K562 (cell line): ENCODE data around the gene PACC1. TPM values are rescaled to one million over a fixed set of nuclear protein-coding genes. Genes with fewer than 3 reads are reported as not detected.
A peak's percentile ranks its signal among the peaks of the same experiment; 100 is the strongest.

Experiments used
- CBX8 ChIP-seq: fragments of 200-600 bp; sonication (generic); IDR thresholded peaks from 2 replicates; pipeline ENCODE4 v1.6.1; 2012; ENCODE audit warnings: borderline replicate concordance, mixed run types, low read depth, mild to moderate bottlenecking, moderate library complexity, mixed read lengths, low read length, control low read depth, inconsistent platforms; ENCODE audit not compliant: poor library complexity, severe bottlenecking; ENCODE audit errors: extremely low read depth
- DACH1 ChIP-seq: fragments of 450-650 bp; IDR thresholded peaks from 2 replicates; pipeline ENCODE4 v1.6.1; 2018; ENCODE audit not compliant: partially characterized antibody
- ERF ChIP-seq: fragments of 450-650 bp; formaldehyde crosslinking; IDR thresholded peaks from 2 replicates; pipeline ENCODE4 v1.4.0; 2020; ENCODE audit warnings: mild to moderate bottlenecking, mixed read lengths
- KHSRP ChIP-seq: fragments of 450-650 bp; IDR thresholded peaks from 2 replicates; pipeline ENCODE4 v1.6.1; 2017
- MYBL2 ChIP-seq, 2 experiments: fragments of 450-650 bp in 1 of 2; sonication (generic) in 1 of 2; formaldehyde crosslinking in 1 of 2; IDR thresholded peaks; 2 replicates each; pipeline versions ENCODE4 v1.6.1 to v1.8.1; 2017 to 2022; ENCODE audit warnings: borderline replicate concordance in 1 of 2, inconsistent platforms in 1 of 2, low read depth in 1 of 2, mild to moderate bottlenecking in 1 of 2, missing genetic modification reagents in 1 of 2, moderate library complexity in 1 of 2
- MYC ChIP-seq, 2 experiments: fragments of 250-450 bp in 1 of 2; sonication (Bioruptor Pico) in 1 of 2; IDR thresholded peaks; 2 replicates each; pipeline versions ENCODE4 v1.5.1 to v1.6.1; 2012 to 2021; ENCODE audit warnings: low read depth in 2 of 2, borderline replicate concordance in 1 of 2, improper control_type of control experiment in 1 of 2, low read length in 1 of 2, mild to moderate bottlenecking in 1 of 2, moderate library complexity in 1 of 2
- NCOA6 ChIP-seq: fragments of 450-650 bp; IDR thresholded peaks from 2 replicates; pipeline ENCODE4 v1.6.1; 2017; ENCODE audit warnings: mild to moderate bottlenecking
- PTTG1 ChIP-seq: fragments of 450-650 bp; IDR thresholded peaks from 2 replicates; pipeline ENCODE4 v1.6.1; 2016; ENCODE audit warnings: low read depth, mild to moderate bottlenecking, missing genetic modification characterization, missing compliant biosample characterization
- RAD21 ChIP-seq, 2 experiments: fragments of 250-450 bp in 1 of 2; fragments of 450-650 bp in 1 of 2; sonication (Bioruptor Pico) in 1 of 2; formaldehyde crosslinking in 1 of 2; IDR thresholded peaks in 1 of 2; conservative IDR thresholded peaks in 1 of 2; 2 replicates each; pipeline versions ENCODE4 v1.4.0 to v1.8.0; 2020 to 2022; ENCODE audit warnings: mild to moderate bottlenecking in 2 of 2, moderate library complexity in 1 of 2
- RCOR1 ChIP-seq, 2 experiments: IDR thresholded peaks; 2 replicates each; pipeline ENCODE4 v1.6.1; 2012; ENCODE audit warnings: low read depth in 2 of 2, low read length in 2 of 2, borderline replicate concordance in 1 of 2, improper control_type of control experiment in 1 of 2
- RFX5 ChIP-seq: IDR thresholded peaks from 2 replicates; pipeline ENCODE4 v1.6.1; 2011; ENCODE audit warnings: low read depth, mild to moderate bottlenecking, improper control_type of control experiment, low read length
- SIX5 ChIP-seq, 2 experiments: IDR thresholded peaks; 2 replicates each; pipeline ENCODE4 v1.6.1; 2011; ENCODE audit warnings: low read length in 2 of 2, borderline replicate concordance in 1 of 2, low read depth in 1 of 2, mild to moderate bottlenecking in 1 of 2, moderate library complexity in 1 of 2; ENCODE audit not compliant: insufficient read depth in 1 of 2
- STAT5A ChIP-seq: IDR thresholded peaks from 2 replicates; pipeline ENCODE4 v1.6.1; 2012; ENCODE audit warnings: low read length, inconsistent platforms, borderline replicate concordance
- U2AF1 ChIP-seq: fragments of 200-400 bp; formaldehyde crosslinking; optimal IDR thresholded peaks from 2 replicates; pipeline ENCODE3; 2017; ENCODE audit warnings: mild to moderate bottlenecking, low read depth, low read length, moderate library complexity
- XRCC5 ChIP-seq: fragments of 200-400 bp; formaldehyde crosslinking; IDR thresholded peaks from 2 replicates; pipeline ENCODE4 v1.6.1; 2017; ENCODE audit warnings: low read depth, mild to moderate bottlenecking, low read length
- ZC3H11A ChIP-seq: IDR thresholded peaks from 2 replicates; pipeline ENCODE4 v1.6.1; 2012; ENCODE audit warnings: low read depth, low read length, improper control_type of control experiment
- ZFX ChIP-seq: sonication (generic); formaldehyde crosslinking; IDR thresholded peaks from 2 replicates; pipeline ENCODE4 v1.8.0; 2022; ENCODE audit warnings: mild to moderate bottlenecking, missing genetic modification reagents, moderate library complexity
- ZNF217 ChIP-seq: sonication (generic); formaldehyde crosslinking; IDR thresholded peaks from 2 replicates; pipeline ENCODE4 v1.8.0; 2022; ENCODE audit warnings: mild to moderate bottlenecking, missing genetic modification reagents
- ZNF444 ChIP-seq: fragments of 250-450 bp; sonication (Bioruptor Pico); IDR thresholded peaks from 2 replicates; pipeline ENCODE4 v1.4.0; 2020; ENCODE audit warnings: mild to moderate bottlenecking, moderate library complexity
- polyA plus RNA-seq, 8 experiments: library from polyadenylated mRNA; depleted of rRNA in 4 of 8; stranded (reverse) in 5 of 8; unstranded in 3 of 8; fragments of >200 nt; fragmentation: Nextera tagmentation in 2 of 8; fragmentation: Illumina TruSeq in 1 of 8; extraction: Ambion mirVana in 2 of 8; extraction: Trizol in 1 of 8; gene quantifications; 2 replicates each; pipeline versions ENCODE4 v1.2.1 to v1.2.3, GENCODE V29; 2011 to 2014; ENCODE audit warnings: inconsistent platforms in 1 of 8, missing spikeins in 1 of 8
- total RNA-seq, 7 experiments: library from RNA; depleted of rRNA in 6 of 7; stranded (reverse); fragments of >200 nt in 6 of 7; fragmentation: Illumina TruSeq in 2 of 7; extraction: Trizol in 2 of 7; gene quantifications; 2 replicates each; pipeline versions ENCODE4 v1.2.1 to v1.2.3, GENCODE V29; 2011 to 2021; ENCODE audit warnings: low replicate concordance in 1 of 7
- TF ChIP-seq, protein P1 (sequence below): sonication (generic); formaldehyde crosslinking; IDR thresholded peaks from 2 replicates; pipeline ENCODE4 v1.8.1; 2023; ENCODE audit warnings: mild to moderate bottlenecking, missing genetic modification reagents
- TF ChIP-seq, protein P2 (sequence below): fragments of 450-650 bp; conservative IDR thresholded peaks from 2 replicates; pipeline ENCODE4 v1.6.1; 2016; ENCODE audit warnings: missing genetic modification characterization, low read depth, mild to moderate bottlenecking, control low read depth, missing compliant biosample characterization
- TF ChIP-seq, protein P3 (sequence below): fragments of 450-650 bp; formaldehyde crosslinking; conservative IDR thresholded peaks from 2 replicates; pipeline ENCODE4 v1.4.0; 2022; ENCODE audit warnings: mild to moderate bottlenecking, missing genetic modification characterization

Gene PACC1
- total and polyA plus RNA-seq, 9 of the 15 experiments (the other 6 are each of a cell fraction or from before 2014, with no cell fraction given) = 7.1 to 19.3 (median 14.9) TPM

DNA sequence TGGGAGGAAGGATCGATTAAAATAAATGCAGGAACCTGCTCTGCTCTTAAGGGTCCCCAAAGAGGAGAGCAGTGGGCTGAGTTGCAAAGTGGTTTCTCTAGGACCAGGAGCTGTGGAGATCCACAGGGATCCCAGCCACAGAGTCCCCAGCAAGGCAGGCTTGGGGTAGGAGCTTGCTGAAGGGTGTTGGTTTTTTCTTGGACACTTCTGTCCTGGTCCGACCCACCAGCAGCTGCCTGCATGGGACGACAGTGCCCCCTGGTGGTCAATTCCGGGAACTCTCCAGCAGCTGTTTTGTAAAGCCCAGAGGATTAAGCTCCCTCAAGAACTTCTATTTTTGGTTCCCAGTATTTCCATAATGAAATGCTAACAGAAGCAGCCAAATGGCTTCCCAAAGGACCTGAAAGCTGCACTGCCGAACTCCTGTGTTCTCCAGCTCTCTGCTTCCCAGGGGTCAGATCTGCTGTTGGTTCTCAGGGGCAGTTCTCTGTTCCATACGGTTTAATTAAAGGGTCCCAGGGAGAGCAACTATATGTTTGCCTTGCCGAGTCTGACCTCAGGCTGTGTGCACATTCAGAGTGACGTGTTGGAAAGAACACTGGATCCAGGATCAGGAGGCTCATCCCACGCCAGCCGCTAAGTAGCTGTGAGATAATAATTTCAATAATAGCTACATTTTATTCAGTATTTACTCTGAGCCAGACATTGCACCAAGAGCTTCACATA lies 41.3 kb upstream of the PACC1 start (continued):
- TF ChIP-seq, protein P1, sequence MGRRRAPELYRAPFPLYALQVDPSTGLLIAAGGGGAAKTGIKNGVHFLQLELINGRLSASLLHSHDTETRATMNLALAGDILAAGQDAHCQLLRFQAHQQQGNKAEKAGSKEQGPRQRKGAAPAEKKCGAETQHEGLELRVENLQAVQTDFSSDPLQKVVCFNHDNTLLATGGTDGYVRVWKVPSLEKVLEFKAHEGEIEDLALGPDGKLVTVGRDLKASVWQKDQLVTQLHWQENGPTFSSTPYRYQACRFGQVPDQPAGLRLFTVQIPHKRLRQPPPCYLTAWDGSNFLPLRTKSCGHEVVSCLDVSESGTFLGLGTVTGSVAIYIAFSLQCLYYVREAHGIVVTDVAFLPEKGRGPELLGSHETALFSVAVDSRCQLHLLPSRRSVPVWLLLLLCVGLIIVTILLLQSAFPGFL (CRISPR knock-in tag) = peak; percentile 92; the same call in 1 of the 2 replicates
- TF ChIP-seq, protein P2, sequence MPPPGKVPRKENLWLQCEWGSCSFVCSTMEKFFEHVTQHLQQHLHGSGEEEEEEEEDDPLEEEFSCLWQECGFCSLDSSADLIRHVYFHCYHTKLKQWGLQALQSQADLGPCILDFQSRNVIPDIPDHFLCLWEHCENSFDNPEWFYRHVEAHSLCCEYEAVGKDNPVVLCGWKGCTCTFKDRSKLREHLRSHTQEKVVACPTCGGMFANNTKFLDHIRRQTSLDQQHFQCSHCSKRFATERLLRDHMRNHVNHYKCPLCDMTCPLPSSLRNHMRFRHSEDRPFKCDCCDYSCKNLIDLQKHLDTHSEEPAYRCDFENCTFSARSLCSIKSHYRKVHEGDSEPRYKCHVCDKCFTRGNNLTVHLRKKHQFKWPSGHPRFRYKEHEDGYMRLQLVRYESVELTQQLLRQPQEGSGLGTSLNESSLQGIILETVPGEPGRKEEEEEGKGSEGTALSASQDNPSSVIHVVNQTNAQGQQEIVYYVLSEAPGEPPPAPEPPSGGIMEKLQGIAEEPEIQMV = no peak
- TF ChIP-seq ZNF217 (CRISPR knock-in tag) (no peak), ERF (CRISPR knock-in tag) (0 out of 2 replicates have a peak, but pooled peaks have one; percentile 22), MYBL2 (IDR thresholded peaks at IDR 0.05; ENCODE audit: low read depth) (no peak), MYBL2 (CRISPR knock-in tag; IDR thresholded peaks at IDR 0.05; ENCODE audit: borderline replicate concordance) (no peak), NCOA6 (no peak), U2AF1 (no peak), RFX5 (no peak), XRCC5 (peak; percentile 52; the same call in 1 of the 2 replicates), STAT5A (no peak), PTTG1 (tag) (no peak), RCOR1 (IDR thresholded peaks at IDR 0.05; ENCODE audit: borderline replicate concordance in 1 of 2, low read depth in 2 of 2, low read length in 2 of 2) (peak in 1 of 2 experiments; percentile 60; a peak in 1 of 4 replicates), SIX5 (IDR thresholded peaks at IDR 0.05; ENCODE audit: borderline replicate concordance in 1 of 2, insufficient read depth in 1 of 2, low read depth in 1 of 2, low read length in 2 of 2) (no peak), ZNF444 (CRISPR knock-in tag) (0 out of 2 replicates have a peak, but pooled peaks have one; percentile 48), RAD21 (CRISPR knock-in tag; conservative IDR thresholded peaks at IDR 0.05 in 1 of 2, IDR thresholded peaks at IDR 0.05 in 1 of 2) (peak; percentile 99 to 100), ZC3H11A (0 out of 2 replicates have a peak, but pooled peaks have one; percentile 70), CBX8 (no peak), KHSRP (no peak), MYC (IDR thresholded peaks at IDR 0.05; ENCODE audit: low read depth, low read length) (peak; percentile 52), MYC (CRISPR knock-in tag; IDR thresholded peaks at IDR 0.05; ENCODE audit: borderline replicate concordance, low read depth) (no peak), DACH1 (peak; percentile 61), ZFX (CRISPR knock-in tag) (no peak)
- TF ChIP-seq, protein P3, sequence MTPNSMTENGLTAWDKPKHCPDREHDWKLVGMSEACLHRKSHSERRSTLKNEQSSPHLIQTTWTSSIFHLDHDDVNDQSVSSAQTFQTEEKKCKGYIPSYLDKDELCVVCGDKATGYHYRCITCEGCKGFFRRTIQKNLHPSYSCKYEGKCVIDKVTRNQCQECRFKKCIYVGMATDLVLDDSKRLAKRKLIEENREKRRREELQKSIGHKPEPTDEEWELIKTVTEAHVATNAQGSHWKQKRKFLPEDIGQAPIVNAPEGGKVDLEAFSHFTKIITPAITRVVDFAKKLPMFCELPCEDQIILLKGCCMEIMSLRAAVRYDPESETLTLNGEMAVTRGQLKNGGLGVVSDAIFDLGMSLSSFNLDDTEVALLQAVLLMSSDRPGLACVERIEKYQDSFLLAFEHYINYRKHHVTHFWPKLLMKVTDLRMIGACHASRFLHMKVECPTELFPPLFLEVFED (CRISPR knock-in tag) = no peak
